OCI-LY3 (cell line): ENCODE data around the gene HMGB3.
A peak's percentile ranks its signal among the peaks of the same experiment; 100 is the strongest.

Experiments
- H2AFZ ChIP-seq: fragments of 200-600, 300-600 bp; shearing (Covaris generic); 2 replicates; pipeline ENCODE4 v1.6.0; 2014; ENCODE audit warnings: antibody characterized with exemption, low read depth, low read length
- H3K27ac ChIP-seq: fragments of 200-600, 300-600 bp; sonication (generic); 2 replicates; pipeline ENCODE4 v1.5.1; 2014; ENCODE audit warnings: mild to moderate bottlenecking, low read length, moderate library complexity, mixed read lengths
- H3K27me3 ChIP-seq: fragments of 200-600, 300-600 bp; sonication (generic); 2 replicates; pipeline ENCODE4 v1.6.1; 2014; ENCODE audit warnings: low read depth, low read length, mixed read lengths
- H3K36me3 ChIP-seq: fragments of 200-600, 300-600 bp; sonication (generic); replicated peaks from 2 replicates; pipeline ENCODE3; 2014; ENCODE audit warnings: low read depth, low read length, mixed read lengths
- H3K4me1 ChIP-seq: fragments of 300-600, 200-600 bp; sonication (generic); 2 replicates; pipeline ENCODE4 v1.6.1; 2014; ENCODE audit warnings: low read length, mixed read lengths
- H3K4me2 ChIP-seq: fragments of 200-600, 300-600 bp; sonication (generic); 2 replicates; pipeline ENCODE4 v1.6.1; 2014; ENCODE audit warnings: low read length, mixed read lengths
- H3K4me3 ChIP-seq: fragments of 300-600, 200-600 bp; sonication (generic); 2 replicates; pipeline ENCODE4 v1.5.1; 2014; ENCODE audit warnings: antibody characterized with exemption, mild to moderate bottlenecking, low read length, moderate library complexity
- H3K79me2 ChIP-seq: fragments of 300-600, 200-600 bp; shearing (Covaris generic); 2 replicates; pipeline ENCODE4 v1.6.1; 2014; ENCODE audit warnings: mild to moderate bottlenecking, low read length, mixed read lengths
- H3K9ac ChIP-seq: fragments of 300-600, 200-600 bp; shearing (Covaris generic); 2 replicates; pipeline ENCODE4 v1.6.0; 2014; ENCODE audit warnings: mild to moderate bottlenecking, low read length, moderate library complexity
- H3K9me3 ChIP-seq: fragments of 200-600, 300-600 bp; shearing (Covaris generic); 2 replicates; pipeline ENCODE4 v1.6.1; 2014; ENCODE audit warnings: low read length, mixed read lengths; ENCODE audit not compliant: insufficient read depth
- H4K20me1 ChIP-seq: fragments of 200-600, 300-600 bp; sonication (generic); 2 replicates; pipeline ENCODE4 v1.6.1; 2016; ENCODE audit warnings: low read length, mixed read lengths; ENCODE audit not compliant: insufficient read depth
- EZH2phosphoT487 ChIP-seq: fragments of 200-600 bp; shearing (Covaris generic); IDR thresholded peaks from 2 replicates; pipeline ENCODE4 v1.6.1; 2018; ENCODE audit warnings: antibody characterized with exemption, mixed run types, low read depth
- TF ChIP-seq, protein P1 (sequence below): fragments of 200-600, 300-600 bp; sonication (generic); IDR thresholded peaks from 2 replicates; pipeline ENCODE4 v1.5.1; 2014; ENCODE audit warnings: antibody characterized with exemption, low read length, low read depth

The HMGB3 gene

DNA sequence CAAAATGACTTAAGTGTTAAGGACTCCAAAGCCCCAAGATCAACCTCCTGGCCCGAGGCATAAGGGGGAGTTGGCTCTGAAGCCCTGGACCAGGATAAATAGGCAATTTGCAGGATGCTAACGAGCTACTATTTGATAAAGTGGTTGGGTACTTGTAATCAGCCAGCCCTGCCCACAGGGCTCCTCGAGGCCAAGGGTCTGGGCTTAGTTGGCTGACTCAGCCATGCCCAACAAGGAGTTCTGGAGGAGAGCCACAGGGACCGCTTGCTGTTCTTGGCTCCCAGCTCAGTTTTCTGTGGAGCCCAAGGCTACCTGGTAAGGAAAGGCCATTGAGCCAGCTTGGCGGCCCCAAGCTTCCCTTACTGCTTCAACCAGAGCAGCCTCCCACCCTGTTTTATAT lies 7.8 kb downstream of the HMGB3 start:
- TF ChIP-seq EZH2phosphoT487, result no peak
- TF ChIP-seq, protein P1, sequence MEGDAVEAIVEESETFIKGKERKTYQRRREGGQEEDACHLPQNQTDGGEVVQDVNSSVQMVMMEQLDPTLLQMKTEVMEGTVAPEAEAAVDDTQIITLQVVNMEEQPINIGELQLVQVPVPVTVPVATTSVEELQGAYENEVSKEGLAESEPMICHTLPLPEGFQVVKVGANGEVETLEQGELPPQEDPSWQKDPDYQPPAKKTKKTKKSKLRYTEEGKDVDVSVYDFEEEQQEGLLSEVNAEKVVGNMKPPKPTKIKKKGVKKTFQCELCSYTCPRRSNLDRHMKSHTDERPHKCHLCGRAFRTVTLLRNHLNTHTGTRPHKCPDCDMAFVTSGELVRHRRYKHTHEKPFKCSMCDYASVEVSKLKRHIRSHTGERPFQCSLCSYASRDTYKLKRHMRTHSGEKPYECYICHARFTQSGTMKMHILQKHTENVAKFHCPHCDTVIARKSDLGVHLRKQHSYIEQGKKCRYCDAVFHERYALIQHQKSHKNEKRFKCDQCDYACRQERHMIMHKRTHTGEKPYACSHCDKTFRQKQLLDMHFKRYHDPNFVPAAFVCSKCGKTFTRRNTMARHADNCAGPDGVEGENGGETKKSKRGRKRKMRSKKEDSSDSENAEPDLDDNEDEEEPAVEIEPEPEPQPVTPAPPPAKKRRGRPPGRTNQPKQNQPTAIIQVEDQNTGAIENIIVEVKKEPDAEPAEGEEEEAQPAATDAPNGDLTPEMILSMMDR, result no peak

DNA sequence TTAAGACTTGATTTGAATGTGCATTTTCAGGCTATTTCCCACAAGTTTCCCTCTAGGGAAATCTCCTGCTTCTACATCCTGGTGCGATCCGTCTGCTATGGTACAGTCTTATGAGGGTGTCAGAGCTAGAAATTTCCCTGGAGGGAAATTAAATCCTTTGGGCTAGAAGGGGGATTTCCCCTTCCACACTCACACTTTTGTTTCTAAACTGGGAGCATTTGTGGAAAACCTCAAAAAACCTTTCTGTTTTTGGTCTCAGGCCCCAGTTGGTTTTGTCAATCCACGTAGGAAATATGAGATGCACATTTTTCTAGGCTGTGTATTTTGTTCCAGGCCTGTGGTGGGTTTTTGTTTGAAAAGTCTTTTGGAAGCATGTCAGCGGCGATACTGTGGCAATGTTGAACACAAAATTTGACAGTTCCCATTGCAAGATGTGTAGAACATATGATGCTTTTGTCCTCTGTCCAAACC lies 17.8 kb downstream of the HMGB3 start:
- Histone ChIP-seq H2AFZ (no peak overlapping the region), H3K4me3 (no peak overlapping the region), H3K4me1 (no peaks in the 10 kb centered on the region), H3K9me3 (no peaks in the 10 kb centered on the region), H3K36me3 (no peaks in the 10 kb centered on the region), H3K79me2 (no peaks in the 10 kb centered on the region), H3K27me3 (no peaks in the 10 kb centered on the region), H3K9ac (no peak overlapping the region), H3K4me2 (no peak overlapping the region), H4K20me1 (no peaks in the 10 kb centered on the region), H3K27ac (no peak overlapping the region)
- TF ChIP-seq, protein P1, result no peak
- TF ChIP-seq EZH2phosphoT487, result no peak

More for the DNA sequence above, 7.8 kb downstream of the HMGB3 start:
- no peaks in the 10 kb centered on the region for H3K9me3 ChIP-seq
- peaks cover 8% of the 10 kb centered on the region for H3K36me3 ChIP-seq
- H2AFZ ChIP-seq, result no peak overlapping the region
- no peaks in the 10 kb centered on the region for H4K20me1 ChIP-seq
- no peaks in the 10 kb centered on the region for H3K4me1 ChIP-seq
- no peaks in the 10 kb centered on the region for H3K27me3 ChIP-seq
- no peak overlapping the region for H3K4me2 ChIP-seq
- H3K4me3 ChIP-seq, result no peak overlapping the region
- no peak overlapping the region for H3K27ac ChIP-seq
- H3K79me2 ChIP-seq, result no peaks in the 10 kb centered on the region
- H3K9ac ChIP-seq, result no peak overlapping the region

DNA sequence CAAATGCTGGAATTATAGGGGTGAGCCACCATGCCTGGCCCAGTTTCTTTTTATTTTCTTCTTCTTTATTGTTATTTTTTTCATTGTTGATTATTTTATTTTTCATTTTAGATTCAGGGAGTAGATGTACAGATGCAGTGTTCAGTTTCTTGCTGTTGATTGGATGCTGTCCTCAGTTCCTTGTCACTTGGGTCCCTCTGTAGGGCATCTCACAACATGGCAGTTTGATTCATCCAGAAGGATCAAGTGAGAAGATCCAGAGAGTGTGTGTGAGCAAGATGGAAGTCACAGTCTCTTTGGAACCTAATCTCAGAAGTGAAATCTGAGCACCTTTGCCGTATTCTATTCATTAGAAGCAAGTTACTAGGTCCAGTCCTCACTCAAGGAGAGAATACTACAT lies 20.9 kb downstream of the HMGB3 start:
- no peak overlapping the region for H3K4me2 ChIP-seq
- no peak overlapping the region for H3K4me3 ChIP-seq
- no peaks in the 10 kb centered on the region for H3K9me3 ChIP-seq
- H3K27ac ChIP-seq, result no peak overlapping the region
- no peaks in the 10 kb centered on the region for H3K27me3 ChIP-seq
- no peaks in the 10 kb centered on the region for H3K36me3 ChIP-seq
- no peaks in the 10 kb centered on the region for H3K79me2 ChIP-seq
- TF ChIP-seq, protein P1, result peak; percentile 23
- no peak for TF ChIP-seq EZH2phosphoT487
- H4K20me1 ChIP-seq, result no peaks in the 10 kb centered on the region
- no peaks in the 10 kb centered on the region for H3K4me1 ChIP-seq
- no peak overlapping the region for H3K9ac ChIP-seq
- H2AFZ ChIP-seq, result no peak overlapping the region

DNA sequence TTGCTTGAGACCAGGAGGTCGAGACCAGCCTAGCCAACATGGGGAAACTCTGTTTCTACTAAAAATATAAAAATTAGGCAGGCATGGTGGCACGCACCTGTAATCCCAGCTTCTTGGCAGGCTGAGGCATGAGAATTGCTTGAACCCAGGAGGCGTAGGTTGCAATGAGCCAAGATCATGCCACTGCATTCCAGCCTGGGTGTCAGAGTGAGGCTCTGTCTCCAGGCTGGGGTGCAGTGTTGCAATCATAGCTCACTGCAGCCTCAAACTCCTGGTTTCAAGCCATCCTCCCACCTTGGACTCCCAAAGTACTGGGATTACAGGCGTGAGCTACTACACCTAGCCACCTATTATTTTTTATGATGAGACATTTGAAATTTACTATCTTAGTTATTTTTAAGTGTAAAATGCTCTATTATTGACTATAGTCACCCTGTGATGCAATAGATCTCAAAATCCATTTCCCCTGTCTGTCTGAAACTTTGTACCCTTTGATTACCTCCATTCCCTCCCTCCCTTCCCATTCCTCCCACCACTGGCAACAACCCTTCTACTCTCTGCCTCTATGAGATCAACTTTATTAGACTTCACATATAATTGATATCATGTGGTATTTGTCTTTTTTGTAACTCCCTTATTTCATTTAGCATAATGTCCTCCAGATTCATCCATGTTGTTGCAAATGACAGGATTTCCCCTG lies 23.4 kb downstream of the HMGB3 start:
- H4K20me1 ChIP-seq, result no peaks in the 10 kb centered on the region
- TF ChIP-seq, protein P1, result no peak
- no peak for TF ChIP-seq EZH2phosphoT487
- no peak overlapping the region for H3K4me2 ChIP-seq
- H3K27me3 ChIP-seq, result no peaks in the 10 kb centered on the region
- no peak overlapping the region for H2AFZ ChIP-seq
- no peak overlapping the region for H3K4me3 ChIP-seq
- H3K36me3 ChIP-seq, result no peaks in the 10 kb centered on the region
- H3K27ac ChIP-seq, result no peak overlapping the region
- no peaks in the 10 kb centered on the region for H3K9me3 ChIP-seq
- H3K9ac ChIP-seq, result no peak overlapping the region
- H3K4me1 ChIP-seq, result no peaks in the 10 kb centered on the region
- no peaks in the 10 kb centered on the region for H3K79me2 ChIP-seq
